ENCODE results near the gene UCN2.
"Not testable (repeated sequence)": the region's sequence is repeated elsewhere in the genome, so short reads cannot be mapped to it uniquely, and the experiment has no call there.

UCN2 gene

GRCh38 chr3:48536116-48536515 lies 27.5 kb downstream of the UCN2 start:
- DNase-seq (ENCODE audit: low read depth), result no peak

DNA sequence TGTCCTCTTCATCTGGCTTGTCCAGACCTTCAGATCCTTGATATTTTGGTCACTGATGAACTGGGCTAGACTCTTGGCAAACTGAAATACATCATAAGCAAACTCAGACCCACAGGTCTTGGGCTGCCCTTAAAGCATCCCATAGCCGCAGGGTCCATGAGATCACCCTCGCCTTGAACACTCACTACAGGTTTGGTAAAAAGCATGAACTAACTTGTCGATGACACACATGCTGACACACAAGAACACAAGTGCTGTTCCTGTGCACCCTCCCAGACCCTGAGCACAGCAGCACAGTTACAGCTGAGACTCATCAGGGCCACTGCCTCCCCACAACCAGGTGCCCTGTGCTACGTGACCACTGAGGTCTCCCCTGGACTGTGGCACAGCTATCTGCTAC lies 28.0 kb downstream of the UCN2 start:
- no peak for DNase-seq (ENCODE audit: low read depth)

DNA sequence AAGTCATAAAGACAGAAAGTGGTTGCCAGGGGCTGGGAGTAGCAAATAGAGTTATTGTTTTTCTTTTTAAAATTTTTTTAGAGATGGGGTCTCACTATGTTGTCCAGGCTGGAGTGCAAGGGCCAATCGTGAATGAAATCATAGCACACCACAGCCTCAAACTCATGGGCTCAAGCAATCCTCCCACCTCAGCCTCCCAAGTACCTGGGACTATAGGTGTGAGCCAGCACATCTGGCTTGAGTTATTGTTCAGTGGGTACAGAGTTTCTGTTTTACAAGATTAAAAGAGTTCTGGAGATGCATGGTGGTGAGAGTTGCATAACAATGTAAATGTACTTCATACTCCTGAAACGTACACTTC lies 30.6 kb downstream of the UCN2 start:
- DNase-seq (ENCODE audit: low read depth), result no peak

DNA sequence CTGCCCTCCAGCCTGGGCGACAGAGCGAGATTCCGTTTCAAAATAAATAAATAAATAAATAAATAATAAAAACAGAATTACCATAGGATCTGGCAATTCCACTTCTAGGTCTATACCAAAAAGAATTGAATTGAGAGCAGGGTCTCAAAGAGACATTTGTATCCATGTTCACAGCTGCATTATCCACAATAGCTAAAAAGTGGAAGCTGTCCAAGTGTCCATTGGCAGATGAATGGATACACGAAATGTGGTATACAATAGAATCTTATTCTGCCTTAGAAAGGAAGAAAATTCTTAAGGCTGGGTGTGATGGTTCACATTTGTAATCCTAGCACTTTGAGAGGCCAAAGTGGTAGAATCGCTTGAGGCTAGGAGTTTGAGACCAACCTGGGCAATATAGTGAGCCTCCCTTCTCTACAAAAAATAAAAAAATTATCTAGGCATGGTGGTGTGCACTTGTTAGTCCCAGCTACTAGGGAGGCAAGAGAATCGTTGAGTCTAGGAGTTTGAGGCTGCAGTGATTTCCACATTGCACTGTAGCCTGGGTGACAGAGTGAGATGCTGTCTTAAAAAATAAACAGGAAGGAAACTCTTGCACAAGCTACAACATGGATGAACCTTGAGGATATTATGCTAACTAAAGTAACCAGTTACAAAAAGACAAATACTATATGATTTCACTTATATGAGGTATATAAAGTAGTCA lies 31.2 kb downstream of the UCN2 start:
- no peak for DNase-seq (ENCODE audit: low read depth)

DNA sequence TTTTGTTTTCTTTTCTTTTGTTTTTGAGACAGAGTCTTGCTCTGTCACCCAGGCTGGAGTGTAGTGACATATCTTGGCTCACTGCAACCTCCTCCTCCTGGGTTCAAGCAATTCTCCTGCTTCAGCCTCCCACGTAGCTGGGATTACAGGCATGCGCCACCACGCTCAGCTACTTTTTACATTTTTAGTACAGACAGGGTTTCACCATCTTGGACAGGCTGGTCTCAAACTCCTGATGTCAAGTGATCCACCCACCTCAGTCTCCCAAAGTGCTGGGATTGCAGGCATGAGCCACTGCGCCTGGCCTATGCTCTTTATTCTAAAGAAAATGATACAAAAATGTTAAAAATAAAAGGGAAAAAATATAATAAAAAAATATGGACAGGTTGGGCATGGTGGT lies 32.9 kb downstream of the UCN2 start:
- DNase-seq (ENCODE audit: low read depth), result not testable (repeated sequence)

- DNase-seq (ENCODE audit: low read depth), result no peak
These were observed 34.8 kb downstream of the UCN2 start for GRCh38 chr3:48528754-48529153.

DNA sequence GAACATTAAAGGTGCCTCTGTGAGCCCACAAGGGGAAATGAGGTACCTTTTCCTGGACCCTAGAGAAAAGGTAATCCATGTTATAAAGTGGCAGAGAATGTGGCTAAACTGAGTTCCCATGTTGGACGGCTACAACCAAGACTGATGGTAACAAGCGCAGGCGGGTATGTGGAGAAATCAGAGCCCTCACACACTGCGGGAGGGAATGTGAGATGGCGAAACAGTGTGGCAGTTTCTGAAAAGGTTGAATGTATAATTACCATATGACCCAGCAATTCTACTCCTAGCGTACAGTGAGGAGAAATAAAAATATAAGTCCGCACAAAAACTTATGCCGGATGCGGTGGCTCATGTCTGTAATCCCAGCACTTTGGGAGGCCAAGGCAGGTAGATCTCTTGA lies 35.5 kb downstream of the UCN2 start:
- DNase-seq (ENCODE audit: low read depth), result no peak

- DNase-seq (ENCODE audit: low read depth), result no peak
These were observed 38.6 kb downstream of the UCN2 start for GRCh38 chr3:48524970-48525369.

DNA sequence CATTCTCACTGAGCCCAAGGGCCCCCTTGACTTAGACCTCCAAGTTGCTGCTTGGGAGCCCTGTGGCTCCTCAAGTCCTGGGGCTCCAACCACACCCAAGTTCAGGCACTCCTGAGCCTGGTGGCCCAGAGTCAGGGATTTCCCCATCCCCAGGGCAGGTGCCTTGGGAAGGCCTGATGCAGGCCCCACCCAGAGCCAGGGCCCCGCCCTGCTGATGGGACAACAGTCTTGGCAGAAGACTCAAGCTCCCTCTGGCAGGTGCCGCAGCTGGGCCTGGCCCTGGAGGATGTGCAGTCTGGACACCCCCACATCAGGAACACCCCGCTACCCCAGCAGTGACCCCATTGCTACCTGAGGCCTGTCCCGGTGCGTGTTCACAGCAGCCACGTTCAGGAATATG lies 41.9 kb downstream of the UCN2 start:
- no peak for DNase-seq (ENCODE audit: low read depth)

DNA sequence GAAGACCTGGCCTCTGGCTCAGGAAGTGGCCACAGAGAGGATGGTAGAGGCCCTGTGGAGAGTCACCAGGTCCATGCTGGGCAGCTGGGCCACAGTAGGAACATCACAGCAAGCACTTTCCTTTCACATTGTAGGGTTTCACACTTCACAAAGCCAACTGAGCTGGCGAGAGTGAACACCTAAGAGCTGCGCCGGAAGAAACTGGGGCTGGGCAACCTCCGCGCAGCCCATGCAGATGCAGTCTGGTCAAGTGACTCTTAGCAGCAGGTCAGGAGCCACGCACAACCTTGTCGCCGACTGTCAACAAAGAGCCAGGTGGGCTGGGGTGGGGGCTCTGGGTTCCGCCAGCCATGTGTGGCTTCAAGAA lies 44.3 kb downstream of the UCN2 start:
- no peak for DNase-seq (ENCODE audit: low read depth)

- no peak for DNase-seq (ENCODE audit: low read depth)
These were observed 44.8 kb downstream of the UCN2 start for GRCh38 chr3:48518638-48519276.

DNA sequence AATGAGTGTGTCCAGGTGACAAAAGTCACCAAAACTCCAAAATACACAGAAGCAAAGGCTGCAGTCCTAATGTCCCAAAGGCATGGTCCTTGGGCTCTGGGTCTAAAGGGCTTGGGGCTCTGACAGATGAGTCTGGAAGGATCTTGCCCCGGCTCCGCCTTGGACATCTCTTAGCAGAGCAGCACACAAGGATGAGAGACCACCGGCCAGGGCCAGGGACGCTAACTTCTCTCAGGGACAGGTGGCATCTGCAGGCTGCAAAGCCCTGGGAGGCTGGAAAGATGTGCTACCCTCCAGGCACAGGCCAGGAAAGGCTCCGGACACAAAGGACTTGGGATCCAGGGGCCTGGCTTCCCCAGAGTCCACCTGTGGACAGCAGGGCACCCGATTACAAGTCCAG lies 45.5 kb downstream of the UCN2 start:
- no peak for DNase-seq (ENCODE audit: low read depth)

GRCh38 chr3:48516571-48516970 lies 47.0 kb downstream of the UCN2 start:
- DNase-seq (ENCODE audit: low read depth), result no peak

DNA sequence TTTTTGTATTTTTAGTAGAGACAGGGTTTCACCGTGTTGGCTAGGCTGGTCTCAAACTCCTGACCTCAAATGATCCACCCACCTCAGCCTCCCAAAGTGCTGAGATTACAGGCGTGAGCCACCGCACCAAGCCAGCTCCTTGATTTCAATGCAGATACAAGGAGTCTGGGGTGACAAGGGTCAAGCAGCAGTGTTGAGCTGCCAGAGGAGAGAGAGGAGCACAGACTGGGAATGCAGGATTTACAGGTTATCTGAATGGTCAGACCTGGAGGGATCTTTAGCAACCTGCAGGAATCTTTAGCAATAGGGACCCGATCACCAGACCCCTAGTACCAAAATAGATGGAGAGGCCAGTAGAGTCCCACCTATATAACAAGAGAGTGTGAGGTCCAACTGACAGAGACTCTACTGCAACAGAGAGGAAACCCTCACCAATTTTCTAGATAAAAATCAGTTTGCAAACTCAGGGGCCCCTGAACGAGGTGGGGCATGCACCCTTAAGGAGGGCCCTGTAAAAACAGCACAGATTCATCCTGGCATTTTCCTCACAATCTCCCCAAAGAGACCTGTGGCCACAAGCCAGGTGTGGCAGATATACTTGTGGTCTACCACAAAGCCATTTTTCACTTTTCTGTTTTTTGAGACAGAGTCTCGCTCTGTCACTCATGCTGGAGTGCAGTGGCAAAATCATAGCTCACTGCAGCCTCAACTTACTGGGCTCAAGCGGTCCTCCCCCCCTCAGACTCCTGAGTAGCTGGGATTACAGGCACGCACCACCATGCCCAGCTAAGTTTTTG lies 49.0 kb downstream of the UCN2 start:
- DNase-seq (ENCODE audit: low read depth), result no peak
